ENCODE data around the gene SIVA1. TPM values are rescaled to one million over a fixed set of nuclear protein-coding genes. Genes with fewer than 3 reads are reported as not detected.

Gene SIVA1
- total RNA-seq, 1 experiment from 2014 or later: 128 TPM

GRCh38 chr14:104800771-104801519 lies 48.0 kb downstream of the SIVA1 start, which contains the start of gene ZBTB42 (continued):
- TF ChIP-seq, protein P1, sequence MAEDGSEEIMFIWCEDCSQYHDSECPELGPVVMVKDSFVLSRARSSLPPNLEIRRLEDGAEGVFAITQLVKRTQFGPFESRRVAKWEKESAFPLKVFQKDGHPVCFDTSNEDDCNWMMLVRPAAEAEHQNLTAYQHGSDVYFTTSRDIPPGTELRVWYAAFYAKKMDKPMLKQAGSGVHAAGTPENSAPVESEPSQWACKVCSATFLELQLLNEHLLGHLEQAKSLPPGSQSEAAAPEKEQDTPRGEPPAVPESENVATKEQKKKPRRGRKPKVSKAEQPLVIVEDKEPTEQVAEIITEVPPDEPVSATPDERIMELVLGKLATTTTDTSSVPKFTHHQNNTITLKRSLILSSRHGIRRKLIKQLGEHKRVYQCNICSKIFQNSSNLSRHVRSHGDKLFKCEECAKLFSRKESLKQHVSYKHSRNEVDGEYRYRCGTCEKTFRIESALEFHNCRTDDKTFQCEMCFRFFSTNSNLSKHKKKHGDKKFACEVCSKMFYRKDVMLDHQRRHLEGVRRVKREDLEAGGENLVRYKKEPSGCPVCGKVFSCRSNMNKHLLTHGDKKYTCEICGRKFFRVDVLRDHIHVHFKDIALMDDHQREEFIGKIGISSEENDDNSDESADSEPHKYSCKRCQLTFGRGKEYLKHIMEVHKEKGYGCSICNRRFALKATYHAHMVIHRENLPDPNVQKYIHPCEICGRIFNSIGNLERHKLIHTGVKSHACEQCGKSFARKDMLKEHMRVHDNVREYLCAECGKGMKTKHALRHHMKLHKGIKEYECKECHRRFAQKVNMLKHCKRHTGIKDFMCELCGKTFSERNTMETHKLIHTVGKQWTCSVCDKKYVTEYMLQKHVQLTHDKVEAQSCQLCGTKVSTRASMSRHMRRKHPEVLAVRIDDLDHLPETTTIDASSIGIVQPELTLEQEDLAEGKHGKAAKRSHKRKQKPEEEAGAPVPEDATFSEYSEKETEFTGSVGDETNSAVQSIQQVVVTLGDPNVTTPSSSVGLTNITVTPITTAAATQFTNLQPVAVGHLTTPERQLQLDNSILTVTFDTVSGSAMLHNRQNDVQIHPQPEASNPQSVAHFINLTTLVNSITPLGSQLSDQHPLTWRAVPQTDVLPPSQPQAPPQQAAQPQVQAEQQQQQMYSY (CRISPR knock-in tag; IDR thresholded peaks at IDR 0.05): 0 out of 2 replicates have a peak, but pooled peaks have one; percentile 13
- TF ChIP-seq TP53 (CRISPR knock-in tag; IDR thresholded peaks at IDR 0.05): 0 out of 2 replicates have a peak, but pooled peaks have one; percentile 47
- TF ChIP-seq NFATC4 (CRISPR knock-in tag; IDR thresholded peaks at IDR 0.05): no peak
- no peak for TF ChIP-seq CREB1 (CRISPR knock-in tag; IDR thresholded peaks at IDR 0.05)
- TF ChIP-seq, protein P2, sequence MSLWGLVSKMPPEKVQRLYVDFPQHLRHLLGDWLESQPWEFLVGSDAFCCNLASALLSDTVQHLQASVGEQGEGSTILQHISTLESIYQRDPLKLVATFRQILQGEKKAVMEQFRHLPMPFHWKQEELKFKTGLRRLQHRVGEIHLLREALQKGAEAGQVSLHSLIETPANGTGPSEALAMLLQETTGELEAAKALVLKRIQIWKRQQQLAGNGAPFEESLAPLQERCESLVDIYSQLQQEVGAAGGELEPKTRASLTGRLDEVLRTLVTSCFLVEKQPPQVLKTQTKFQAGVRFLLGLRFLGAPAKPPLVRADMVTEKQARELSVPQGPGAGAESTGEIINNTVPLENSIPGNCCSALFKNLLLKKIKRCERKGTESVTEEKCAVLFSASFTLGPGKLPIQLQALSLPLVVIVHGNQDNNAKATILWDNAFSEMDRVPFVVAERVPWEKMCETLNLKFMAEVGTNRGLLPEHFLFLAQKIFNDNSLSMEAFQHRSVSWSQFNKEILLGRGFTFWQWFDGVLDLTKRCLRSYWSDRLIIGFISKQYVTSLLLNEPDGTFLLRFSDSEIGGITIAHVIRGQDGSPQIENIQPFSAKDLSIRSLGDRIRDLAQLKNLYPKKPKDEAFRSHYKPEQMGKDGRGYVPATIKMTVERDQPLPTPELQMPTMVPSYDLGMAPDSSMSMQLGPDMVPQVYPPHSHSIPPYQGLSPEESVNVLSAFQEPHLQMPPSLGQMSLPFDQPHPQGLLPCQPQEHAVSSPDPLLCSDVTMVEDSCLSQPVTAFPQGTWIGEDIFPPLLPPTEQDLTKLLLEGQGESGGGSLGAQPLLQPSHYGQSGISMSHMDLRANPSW (CRISPR knock-in tag; conservative IDR thresholded peaks at IDR 0.05; ENCODE audit: low read depth): no peak

DNA sequence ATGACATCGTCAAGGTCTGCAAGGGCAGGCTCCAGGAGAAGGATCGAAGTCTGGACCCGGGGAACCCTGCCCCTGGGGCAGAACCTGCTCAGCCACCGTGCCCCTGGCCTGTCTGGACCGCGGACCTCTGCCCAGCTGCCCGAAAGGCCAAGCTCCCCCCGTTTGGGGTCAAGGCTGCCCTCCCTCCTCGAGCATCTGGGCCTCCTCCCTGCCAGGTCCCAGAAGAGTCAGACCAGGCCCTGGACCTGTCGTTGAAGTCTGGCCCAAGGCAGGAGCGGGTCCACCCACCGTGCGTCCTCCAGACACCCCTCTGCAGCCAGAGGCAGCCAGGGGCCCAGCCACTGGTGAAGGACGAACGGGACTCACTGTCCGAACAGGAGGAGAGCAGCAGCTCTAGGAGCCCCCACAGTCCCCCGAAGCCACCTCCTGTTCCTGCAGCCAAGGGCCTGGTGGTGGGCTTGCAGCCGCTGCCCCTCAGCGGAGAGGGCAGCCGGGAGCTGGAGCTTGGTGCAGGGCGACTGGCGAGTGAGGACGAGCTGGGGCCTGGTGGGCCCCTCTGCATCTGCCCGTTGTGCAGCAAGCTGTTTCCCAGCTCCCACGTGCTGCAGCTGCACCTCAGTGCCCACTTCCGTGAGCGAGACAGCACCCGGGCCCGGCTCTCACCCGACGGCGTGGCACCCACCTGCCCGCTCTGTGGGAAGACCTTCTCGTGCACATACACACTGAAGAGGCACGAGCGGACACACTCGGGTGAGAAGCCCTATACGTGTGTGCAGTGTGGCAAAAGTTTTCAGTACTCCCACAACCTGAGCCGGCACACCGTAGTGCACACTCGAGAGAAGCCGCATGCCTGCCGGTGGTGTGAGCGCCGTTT lies 48.8 kb downstream of the SIVA1 start:
- no peak for DNase-seq (ENCODE audit: low spot score)
- ATAC-seq: no peak
- Mint-ChIP-seq H3K9me3 (peaks cover 6% of the 10 kb centered on the region), H3K4me1 (peaks cover 24% of the 10 kb centered on the region), H3K36me3 (no peaks in the 10 kb centered on the region), H3K27me3 (ENCODE audit: low read depth) (peaks cover 55% of the 10 kb centered on the region), H3K4me3 (peak overlapping the region; percentile 83), H3K27ac (no peak overlapping the region)
- CTCF ChIA-PET: interaction anchor here (0.6 to 3.0 kb wide), 8 partner anchors 19 to 166 kb away, joined by 3 to 18 read pairs (median 5); partner anchors contain the start of gene CEP170B
- TF ChIP-seq NR3C1 (CRISPR knock-in tag; conservative IDR thresholded peaks at IDR 0.05; ENCODE audit: low read depth): no peak
- peak; percentile 4; the same call in 1 of the 2 replicates for TF ChIP-seq SMAD4 (CRISPR knock-in tag; IDR thresholded peaks at IDR 0.05)
- TF ChIP-seq ERG (CRISPR knock-in tag; IDR thresholded peaks at IDR 0.05): no peak
- no peak for TF ChIP-seq OVOL2 (CRISPR knock-in tag; IDR thresholded peaks at IDR 0.05; ENCODE audit: borderline replicate concordance)
- no peak for TF ChIP-seq ZNF416 (CRISPR knock-in tag; IDR thresholded peaks at IDR 0.05)
- TF ChIP-seq, protein P3, sequence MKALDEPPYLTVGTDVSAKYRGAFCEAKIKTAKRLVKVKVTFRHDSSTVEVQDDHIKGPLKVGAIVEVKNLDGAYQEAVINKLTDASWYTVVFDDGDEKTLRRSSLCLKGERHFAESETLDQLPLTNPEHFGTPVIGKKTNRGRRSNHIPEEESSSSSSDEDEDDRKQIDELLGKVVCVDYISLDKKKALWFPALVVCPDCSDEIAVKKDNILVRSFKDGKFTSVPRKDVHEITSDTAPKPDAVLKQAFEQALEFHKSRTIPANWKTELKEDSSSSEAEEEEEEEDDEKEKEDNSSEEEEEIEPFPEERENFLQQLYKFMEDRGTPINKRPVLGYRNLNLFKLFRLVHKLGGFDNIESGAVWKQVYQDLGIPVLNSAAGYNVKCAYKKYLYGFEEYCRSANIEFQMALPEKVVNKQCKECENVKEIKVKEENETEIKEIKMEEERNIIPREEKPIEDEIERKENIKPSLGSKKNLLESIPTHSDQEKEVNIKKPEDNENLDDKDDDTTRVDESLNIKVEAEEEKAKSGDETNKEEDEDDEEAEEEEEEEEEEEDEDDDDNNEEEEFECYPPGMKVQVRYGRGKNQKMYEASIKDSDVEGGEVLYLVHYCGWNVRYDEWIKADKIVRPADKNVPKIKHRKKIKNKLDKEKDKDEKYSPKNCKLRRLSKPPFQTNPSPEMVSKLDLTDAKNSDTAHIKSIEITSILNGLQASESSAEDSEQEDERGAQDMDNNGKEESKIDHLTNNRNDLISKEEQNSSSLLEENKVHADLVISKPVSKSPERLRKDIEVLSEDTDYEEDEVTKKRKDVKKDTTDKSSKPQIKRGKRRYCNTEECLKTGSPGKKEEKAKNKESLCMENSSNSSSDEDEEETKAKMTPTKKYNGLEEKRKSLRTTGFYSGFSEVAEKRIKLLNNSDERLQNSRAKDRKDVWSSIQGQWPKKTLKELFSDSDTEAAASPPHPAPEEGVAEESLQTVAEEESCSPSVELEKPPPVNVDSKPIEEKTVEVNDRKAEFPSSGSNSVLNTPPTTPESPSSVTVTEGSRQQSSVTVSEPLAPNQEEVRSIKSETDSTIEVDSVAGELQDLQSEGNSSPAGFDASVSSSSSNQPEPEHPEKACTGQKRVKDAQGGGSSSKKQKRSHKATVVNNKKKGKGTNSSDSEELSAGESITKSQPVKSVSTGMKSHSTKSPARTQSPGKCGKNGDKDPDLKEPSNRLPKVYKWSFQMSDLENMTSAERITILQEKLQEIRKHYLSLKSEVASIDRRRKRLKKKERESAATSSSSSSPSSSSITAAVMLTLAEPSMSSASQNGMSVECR (CRISPR knock-in tag; IDR thresholded peaks at IDR 0.05; ENCODE audit: borderline replicate concordance): 0 out of 2 replicates have a peak, but pooled peaks have one; percentile 43
- no peak for TF ChIP-seq CREB1 (CRISPR knock-in tag; IDR thresholded peaks at IDR 0.05)
- no peak for TF ChIP-seq ZBTB21 (CRISPR knock-in tag; IDR thresholded peaks at IDR 0.05; ENCODE audit: borderline replicate concordance)
- no peak for TF ChIP-seq ATF6 (CRISPR knock-in tag; IDR thresholded peaks at IDR 0.05)
- TF ChIP-seq GTF2I (CRISPR knock-in tag; conservative IDR thresholded peaks at IDR 0.05): no peak
- TF ChIP-seq HMGA2 (CRISPR knock-in tag; IDR thresholded peaks at IDR 0.05): no peak
- no peak for TF ChIP-seq IRF2 (CRISPR knock-in tag; IDR thresholded peaks at IDR 0.05; ENCODE audit: borderline replicate concordance, low read depth)
- POLR2A ChIA-PET: interaction anchor here (0.8 to 1.2 kb wide), 3 partner anchors 33 to 123 kb away, joined by 3 to 4 read pairs (median 3); partner anchors contain the start of gene SIVA1
